Activated CD8-positive, alpha-beta memory T cell treated with anti-CD3 and anti-CD28 coated beads for 36 hours (primary cell): ENCODE data around the gene IFNA5. TPM values are rescaled to one million over a fixed set of nuclear protein-coding genes. Genes with fewer than 3 reads are reported as not detected.

Source experiments
- CTCF ChIA-PET: fragments of 350-600 bp; sonication (Branson Sonifier 250); formaldehyde crosslinking; loops from one replicate; lab custom pipeline; 2021; ENCODE audit warnings: antibody characterized with exemption; lab: Charles Lee
- POLR2A ChIA-PET: fragments of 350-600 bp; sonication (Branson Sonifier 250); formaldehyde crosslinking; loops from one replicate; lab custom pipeline; 2021; ENCODE audit warnings: antibody characterized with exemption; lab: Charles Lee
- total RNA-seq, 2 experiments: library from RNA; stranded (reverse); gene quantifications; one replicate each; pipeline ENCODE4 v1.2.3, GENCODE V29; 2021

The IFNA5 gene
- total RNA-seq: not detected

GRCh38 chr9:21305213-21305612 is at the start of gene IFNA5:
TSS of gene IFNA5 (minus strand) at chr9:21305313. CDS start at chr9:21305256, 57 bp downstream.
- CTCF ChIA-PET: no interaction called here

GRCh38 chr9:21350787-21351186 is 45.7 kb upstream of the IFNA5 start, which contains the start of gene IFNA6:
TSS of gene IFNA6 (minus strand) at chr9:21350887. CDS start at chr9:21350887, 0 bp downstream.
- CTCF ChIA-PET: interaction anchor here (2.1 kb wide), 1 partner anchor 45 kb away, joined by 8 read pairs; no protein-coding TSS in a partner anchor
- POLR2A ChIA-PET: no interaction called here

More at GRCh38 chr9:21305213-21305612, at the start of gene IFNA5:
- POLR2A ChIA-PET: no interaction called here

GRCh38 chr9:21348430-21348970 is 43.4 kb upstream of the IFNA5 start:
- POLR2A ChIA-PET: no interaction called here
- CTCF ChIA-PET: no interaction called here

- ChIA-PET CTCF (no interaction called here), POLR2A (no interaction called here)
Measured at GRCh38 chr9:21340735-21341134, 35.6 kb upstream of the IFNA5 start.

- CTCF ChIA-PET: no interaction called here
- POLR2A ChIA-PET: no interaction called here
Measured at GRCh38 chr9:21336457-21336856, 31.3 kb upstream of the IFNA5 start.

- CTCF ChIA-PET: interaction anchor here (0.9 to 3.2 kb wide), 4 partner anchors 9 to 131 kb away, joined by 3 to 19 read pairs (median 4); no protein-coding TSS in a partner anchor
- POLR2A ChIA-PET: interaction anchor here (1.0 kb wide), 1 partner anchor 745 kb away, joined by 3 read pairs; no protein-coding TSS in a partner anchor
Measured at GRCh38 chr9:21334701-21335632, 29.9 kb upstream of the IFNA5 start, which contains the start of gene KLHL9. TSS of gene KLHL9 (minus strand) at chr9:21335404. CDS start at chr9:21334859, 545 bp downstream.

- POLR2A ChIA-PET: no interaction called here
- CTCF ChIA-PET: interaction anchor here (1.1 to 3.2 kb wide), 4 partner anchors 11 to 133 kb away, joined by 3 to 19 read pairs (median 4); no protein-coding TSS in a partner anchor
Measured at GRCh38 chr9:21333226-21333625, 28.1 kb upstream of the IFNA5 start.

GRCh38 chr9:21331676-21332402 is 26.7 kb upstream of the IFNA5 start:
- CTCF ChIA-PET: interaction anchor here (1.2 kb wide), 1 partner anchor 64 kb away, joined by 3 read pairs; no protein-coding TSS in a partner anchor
- POLR2A ChIA-PET: no interaction called here

GRCh38 chr9:21326526-21327139 is 21.5 kb upstream of the IFNA5 start:
- ChIA-PET CTCF (interaction anchor here (0.8 to 1.4 kb wide), 8 partner anchors 8 to 461 kb away, joined by 3 to 14 read pairs (median 4); partner anchors contain the start of gene KLHL9), POLR2A (no interaction called here)

GRCh38 chr9:21324047-21324446 is 18.9 kb upstream of the IFNA5 start:
- CTCF ChIA-PET: interaction anchor here (1.8 kb wide), 1 partner anchor 72 kb away, joined by 5 read pairs; no protein-coding TSS in a partner anchor

GRCh38 chr9:21322911-21323461 is 17.9 kb upstream of the IFNA5 start:
- ChIA-PET CTCF (interaction anchor here (1.8 kb wide), 1 partner anchor 73 kb away, joined by 5 read pairs; no protein-coding TSS in a partner anchor), POLR2A (no interaction called here)

More at GRCh38 chr9:21324047-21324446, 18.9 kb upstream of the IFNA5 start:
- POLR2A ChIA-PET: no interaction called here

GRCh38 chr9:21320465-21320864 is 15.4 kb upstream of the IFNA5 start:
- ChIA-PET CTCF (interaction anchor here (0.8 to 2.4 kb wide), 3 partner anchors 75 to 134 kb away, joined by 3 to 9 read pairs (median 3); no protein-coding TSS in a partner anchor), POLR2A (no interaction called here)

GRCh38 chr9:21317956-21318923 is 13.1 kb upstream of the IFNA5 start:
- ChIA-PET CTCF (interaction anchor here (0.6 to 2.2 kb wide), 12 partner anchors 34 to 1034 kb away, joined by 3 to 12 read pairs (median 3); no protein-coding TSS in a partner anchor), POLR2A (no interaction called here)

GRCh38 chr9:21316860-21317259 is 11.7 kb upstream of the IFNA5 start:
- CTCF ChIA-PET: no interaction called here
- POLR2A ChIA-PET: no interaction called here

GRCh38 chr9:21316032-21316842 is 11.1 kb upstream of the IFNA5 start:
- CTCF ChIA-PET: no interaction called here

GRCh38 chr9:21314152-21314551 is 9.0 kb upstream of the IFNA5 start:
- POLR2A ChIA-PET: no interaction called here

More at GRCh38 chr9:21316032-21316842, 11.1 kb upstream of the IFNA5 start:
- POLR2A ChIA-PET: no interaction called here

More at GRCh38 chr9:21314152-21314551, 9.0 kb upstream of the IFNA5 start:
- CTCF ChIA-PET: no interaction called here
